EH (cell line): ENCODE measurements around the gene PROC.
"Not testable (repeated sequence)": the region's sequence is repeated elsewhere in the genome, so short reads cannot be mapped to it uniquely, and the experiment has no call there.

Source experiments
- DNase-seq: peaks from one replicate; pipeline ENCODE4 v3.0.0-alpha.2; 2015; ENCODE audit warnings: low read depth

The PROC gene

GRCh38 chr2:127427376-127428056 lies 9.3 kb downstream of the PROC start:
- no peak for DNase-seq

- no peak for DNase-seq
Observed at GRCh38 chr2:127428057-127428814, 10.0 kb downstream of the PROC start.

GRCh38 chr2:127428815-127429109 lies 10.5 kb downstream of the PROC start:
- no peak for DNase-seq

GRCh38 chr2:127429291-127429690 lies 11.1 kb downstream of the PROC start:
- DNase-seq, result no peak

GRCh38 chr2:127429844-127430425 lies 11.7 kb downstream of the PROC start:
- DNase-seq, result no peak

- no peak for DNase-seq
Observed at GRCh38 chr2:127431408-127432023, 13.3 kb downstream of the PROC start.

- no peak for DNase-seq
Observed at GRCh38 chr2:127434515-127434914, 16.3 kb downstream of the PROC start.

- no peak for DNase-seq
Observed at GRCh38 chr2:127437056-127437455, 18.8 kb downstream of the PROC start.

- DNase-seq, result no peak
Observed at GRCh38 chr2:127437781-127438726, 19.8 kb downstream of the PROC start.

GRCh38 chr2:127439343-127439742 lies 21.1 kb downstream of the PROC start:
- no peak for DNase-seq

- DNase-seq, result peak; percentile 79
Observed at GRCh38 chr2:127448526-127448925, 30.3 kb downstream of the PROC start.

- DNase-seq, result no peak
Observed at GRCh38 chr2:127449414-127449813, 31.2 kb downstream of the PROC start.

GRCh38 chr2:127449898-127450297 lies 31.7 kb downstream of the PROC start:
- no peak for DNase-seq

- DNase-seq, result peak; percentile 14
Observed at GRCh38 chr2:127451981-127452380, 33.8 kb downstream of the PROC start.

- not testable (repeated sequence) for DNase-seq
Observed at GRCh38 chr2:127452423-127452822, 34.2 kb downstream of the PROC start.

- no peak for DNase-seq
Observed at GRCh38 chr2:127453013-127453391, 34.8 kb downstream of the PROC start.

- DNase-seq, result peak; percentile 30
Observed at GRCh38 chr2:127453392-127454171, 35.4 kb downstream of the PROC start.

GRCh38 chr2:127454595-127455565 lies 36.7 kb downstream of the PROC start:
- peak; percentile 7 for DNase-seq

GRCh38 chr2:127455566-127456493 lies 37.6 kb downstream of the PROC start:
- DNase-seq, result peak; percentile 16
